ENCODE measurements around the gene UBA3.

Gene UBA3

GRCh38 chr3:69059688-69060087, 20.5 kb downstream of the UBA3 start:
- no peak overlapping the region for H3K4me3 ChIP-seq (ENCODE audit: low read depth in 1 of 2, low read length in 2 of 2)
- no peaks in the 10 kb centered on the region for H3K4me1 ChIP-seq (ENCODE audit: control insufficient read depth in 1 of 2, insufficient read depth in 2 of 2, low read length in 2 of 2)
- H3K27me3 ChIP-seq (ENCODE audit: low read depth, low read length) = no peaks in the 10 kb centered on the region
- H3K36me3 ChIP-seq (ENCODE audit: control insufficient read depth in 1 of 2, insufficient read depth in 2 of 2, low read length in 2 of 2) = peaks cover 42 to 59% of the 10 kb centered on the region in 2 donors
- H3K27ac ChIP-seq (ENCODE audit: low read length) = no peak overlapping the region
- H3K9me3 ChIP-seq (ENCODE audit: control insufficient read depth in 1 of 2, low read length in 2 of 2) = no peaks in the 10 kb centered on the region

- H3K27ac ChIP-seq (ENCODE audit: low read length) = no peak overlapping the region
- H3K27me3 ChIP-seq (ENCODE audit: low read depth, low read length) = no peaks in the 10 kb centered on the region
- H3K4me3 ChIP-seq (ENCODE audit: low read depth in 1 of 2, low read length in 2 of 2) = no peak overlapping the region
- H3K4me1 ChIP-seq (ENCODE audit: control insufficient read depth in 1 of 2, insufficient read depth in 2 of 2, low read length in 2 of 2) = no peaks in the 10 kb centered on the region
- no peaks in the 10 kb centered on the region for H3K9me3 ChIP-seq (ENCODE audit: control insufficient read depth in 1 of 2, low read length in 2 of 2)
- H3K36me3 ChIP-seq (ENCODE audit: control insufficient read depth in 1 of 2, insufficient read depth in 2 of 2, low read length in 2 of 2) = peaks cover 42 to 61% of the 10 kb centered on the region in 2 donors
Observed at GRCh38 chr3:69058947-69059224, 21.3 kb downstream of the UBA3 start.

- Histone ChIP-seq H3K27me3 (ENCODE audit: low read depth, low read length) (no peaks in the 10 kb centered on the region), H3K36me3 (ENCODE audit: control insufficient read depth in 1 of 2, insufficient read depth in 2 of 2, low read length in 2 of 2) (peaks cover 46 to 61% of the 10 kb centered on the region in 2 donors), H3K4me3 (ENCODE audit: low read depth in 1 of 2, low read length in 2 of 2) (no peak overlapping the region), H3K9me3 (ENCODE audit: control insufficient read depth in 1 of 2, low read length in 2 of 2) (no peaks in the 10 kb centered on the region), H3K27ac (ENCODE audit: low read length) (no peak overlapping the region), H3K4me1 (ENCODE audit: control insufficient read depth in 1 of 2, insufficient read depth in 2 of 2, low read length in 2 of 2) (no peaks in the 10 kb centered on the region)
Observed at GRCh38 chr3:69058180-69058946, 21.8 kb downstream of the UBA3 start.

GRCh38 chr3:69052472-69052898, 27.7 kb downstream of the UBA3 start:
- peaks cover 4 to 22% of the 10 kb centered on the region in 2 donors for H3K4me1 ChIP-seq (ENCODE audit: control insufficient read depth in 1 of 2, insufficient read depth in 2 of 2, low read length in 2 of 2)
- peak overlapping the region; percentile 98 for H3K27ac ChIP-seq (ENCODE audit: low read length)
- H3K4me3 ChIP-seq (ENCODE audit: low read depth in 1 of 2, low read length in 2 of 2) = peak overlapping the region; percentile 86 to 98
- H3K36me3 ChIP-seq (ENCODE audit: control insufficient read depth in 1 of 2, insufficient read depth in 2 of 2, low read length in 2 of 2) = peaks cover 12 to 26% of the 10 kb centered on the region in 2 donors
- no peaks in the 10 kb centered on the region for H3K9me3 ChIP-seq (ENCODE audit: control insufficient read depth in 1 of 2, low read length in 2 of 2)
- H3K27me3 ChIP-seq (ENCODE audit: low read depth, low read length) = no peaks in the 10 kb centered on the region

GRCh38 chr3:69051756-69052471, 28.3 kb downstream of the UBA3 start, which contains the start of gene TMF1:
Gene TMF1, minus strand, starts transcription at chr3:69052333. Its CDS starts 247 bp downstream, at chr3:69052086.
- Histone ChIP-seq H3K9me3 (ENCODE audit: control insufficient read depth in 1 of 2, low read length in 2 of 2) (no peaks in the 10 kb centered on the region), H3K4me3 (ENCODE audit: low read depth in 1 of 2, low read length in 2 of 2) (peak within 1 kb of the TSS; percentile 86 to 98), H3K36me3 (ENCODE audit: control insufficient read depth in 1 of 2, insufficient read depth in 2 of 2, low read length in 2 of 2) (peaks cover 17 to 26% of the 10 kb centered on the region in 2 donors), H3K4me1 (ENCODE audit: control insufficient read depth in 1 of 2, insufficient read depth in 2 of 2, low read length in 2 of 2) (peaks cover 4 to 22% of the 10 kb centered on the region in 2 donors), H3K27ac (ENCODE audit: low read length) (peak within 1 kb of the TSS; percentile 98), H3K27me3 (ENCODE audit: low read depth, low read length) (no peaks in the 10 kb centered on the region)

GRCh38 chr3:69048990-69049389, 31.2 kb downstream of the UBA3 start:
- H3K4me1 ChIP-seq (ENCODE audit: control insufficient read depth in 1 of 2, insufficient read depth in 2 of 2, low read length in 2 of 2) = peaks cover 4 to 26% of the 10 kb centered on the region in 2 donors
- H3K27me3 ChIP-seq (ENCODE audit: low read depth, low read length) = no peaks in the 10 kb centered on the region
- peaks cover 17 to 35% of the 10 kb centered on the region in 2 donors for H3K36me3 ChIP-seq (ENCODE audit: control insufficient read depth in 1 of 2, insufficient read depth in 2 of 2, low read length in 2 of 2)
- no peak overlapping the region for H3K27ac ChIP-seq (ENCODE audit: low read length)
- no peak overlapping the region for H3K4me3 ChIP-seq (ENCODE audit: low read depth in 1 of 2, low read length in 2 of 2)
- H3K9me3 ChIP-seq (ENCODE audit: control insufficient read depth in 1 of 2, low read length in 2 of 2) = no peaks in the 10 kb centered on the region

GRCh38 chr3:69044608-69045007, 35.6 kb downstream of the UBA3 start:
- Histone ChIP-seq H3K4me3 (ENCODE audit: low read depth in 1 of 2, low read length in 2 of 2) (no peak overlapping the region), H3K9me3 (ENCODE audit: control insufficient read depth in 1 of 2, low read length in 2 of 2) (no peaks in the 10 kb centered on the region), H3K36me3 (ENCODE audit: control insufficient read depth in 1 of 2, insufficient read depth in 2 of 2, low read length in 2 of 2) (peaks cover 33 to 54% of the 10 kb centered on the region in 2 donors), H3K27ac (ENCODE audit: low read length) (no peak overlapping the region), H3K27me3 (ENCODE audit: low read depth, low read length) (no peaks in the 10 kb centered on the region), H3K4me1 (ENCODE audit: control insufficient read depth in 1 of 2, insufficient read depth in 2 of 2, low read length in 2 of 2) (peaks cover 0 to 15% of the 10 kb centered on the region in 2 donors)

- no peaks in the 10 kb centered on the region for H3K4me1 ChIP-seq (ENCODE audit: control insufficient read depth in 1 of 2, insufficient read depth in 2 of 2, low read length in 2 of 2)
- H3K9me3 ChIP-seq (ENCODE audit: control insufficient read depth in 1 of 2, low read length in 2 of 2) = no peaks in the 10 kb centered on the region
- no peaks in the 10 kb centered on the region for H3K27me3 ChIP-seq (ENCODE audit: low read depth, low read length)
- H3K36me3 ChIP-seq (ENCODE audit: control insufficient read depth in 1 of 2, insufficient read depth in 2 of 2, low read length in 2 of 2) = peaks cover 48 to 72% of the 10 kb centered on the region in 2 donors
- no peak overlapping the region for H3K4me3 ChIP-seq (ENCODE audit: low read depth in 1 of 2, low read length in 2 of 2)
- H3K27ac ChIP-seq (ENCODE audit: low read length) = no peak overlapping the region
Observed at GRCh38 chr3:69033470-69033869, 46.7 kb downstream of the UBA3 start.

GRCh38 chr3:69032737-69033136, 47.4 kb downstream of the UBA3 start:
- Histone ChIP-seq H3K4me1 (ENCODE audit: control insufficient read depth in 1 of 2, insufficient read depth in 2 of 2, low read length in 2 of 2) (no peaks in the 10 kb centered on the region), H3K36me3 (ENCODE audit: control insufficient read depth in 1 of 2, insufficient read depth in 2 of 2, low read length in 2 of 2) (peaks cover 48 to 72% of the 10 kb centered on the region in 2 donors), H3K4me3 (ENCODE audit: low read depth in 1 of 2, low read length in 2 of 2) (no peak overlapping the region), H3K27ac (ENCODE audit: low read length) (no peak overlapping the region), H3K27me3 (ENCODE audit: low read depth, low read length) (no peaks in the 10 kb centered on the region), H3K9me3 (ENCODE audit: control insufficient read depth in 1 of 2, low read length in 2 of 2) (no peaks in the 10 kb centered on the region)

GRCh38 chr3:69032142-69032541, 48.0 kb downstream of the UBA3 start:
- Histone ChIP-seq H3K36me3 (ENCODE audit: control insufficient read depth in 1 of 2, insufficient read depth in 2 of 2, low read length in 2 of 2) (peaks cover 51 to 71% of the 10 kb centered on the region in 2 donors), H3K27me3 (ENCODE audit: low read depth, low read length) (no peaks in the 10 kb centered on the region), H3K4me3 (ENCODE audit: low read depth in 1 of 2, low read length in 2 of 2) (no peak overlapping the region), H3K27ac (ENCODE audit: low read length) (no peak overlapping the region), H3K4me1 (ENCODE audit: control insufficient read depth in 1 of 2, insufficient read depth in 2 of 2, low read length in 2 of 2) (no peaks in the 10 kb centered on the region), H3K9me3 (ENCODE audit: control insufficient read depth in 1 of 2, low read length in 2 of 2) (no peaks in the 10 kb centered on the region)

- no peaks in the 10 kb centered on the region for H3K9me3 ChIP-seq (ENCODE audit: control insufficient read depth in 1 of 2, low read length in 2 of 2)
- H3K4me3 ChIP-seq (ENCODE audit: low read depth in 1 of 2, low read length in 2 of 2) = no peak overlapping the region
- peaks cover 51 to 68% of the 10 kb centered on the region in 2 donors for H3K36me3 ChIP-seq (ENCODE audit: control insufficient read depth in 1 of 2, insufficient read depth in 2 of 2, low read length in 2 of 2)
- no peaks in the 10 kb centered on the region for H3K4me1 ChIP-seq (ENCODE audit: control insufficient read depth in 1 of 2, insufficient read depth in 2 of 2, low read length in 2 of 2)
- H3K27me3 ChIP-seq (ENCODE audit: low read depth, low read length) = no peaks in the 10 kb centered on the region
- H3K27ac ChIP-seq (ENCODE audit: low read length) = no peak overlapping the region
Observed at GRCh38 chr3:69031635-69032034, 48.5 kb downstream of the UBA3 start.
